Endodermal cell (in vitro differentiated cells): Measurements from ENCODE around the gene S100P. TPM values are rescaled to one million over a fixed set of nuclear protein-coding genes. Genes with fewer than 3 reads are reported as not detected.

Source experiments
- DNase-seq: peaks from one replicate; pipeline ENCODE4 v3.0.0-alpha.2; 2017
- H3K27ac ChIP-seq: 2 replicates; pipeline ENCODE4 v1.5.1; 2013; ENCODE audit warnings: mild to moderate bottlenecking, low read depth, low read length, moderate library complexity
- H3K27me3 ChIP-seq: 2 replicates; pipeline ENCODE4 v1.6.1; 2013; ENCODE audit warnings: mild to moderate bottlenecking, low read length, moderate library complexity; ENCODE audit not compliant: insufficient read depth, control insufficient read depth, poor library complexity, severe bottlenecking
- H3K36me3 ChIP-seq: 2 replicates; pipeline ENCODE4 v1.7.0; 2013; ENCODE audit warnings: mild to moderate bottlenecking, low read length, moderate library complexity; ENCODE audit not compliant: control insufficient read depth, insufficient read depth
- H3K4me1 ChIP-seq: one replicate; pipeline ENCODE4 v1.7.0; 2013; ENCODE audit warnings: low read length; ENCODE audit not compliant: control insufficient read depth, insufficient read depth
- H3K4me3 ChIP-seq: 2 replicates; pipeline ENCODE4 v1.5.1; 2013; ENCODE audit warnings: mild to moderate bottlenecking, low read length, moderate library complexity
- H3K9ac ChIP-seq: 2 replicates; pipeline ENCODE4 v1.6.1; 2013; ENCODE audit warnings: mild to moderate bottlenecking, low read length, moderate library complexity; ENCODE audit not compliant: poor library complexity, severe bottlenecking; ENCODE audit errors: extremely low read depth
- H3K9me3 ChIP-seq: 2 replicates; pipeline ENCODE4 v1.6.1; 2013; ENCODE audit warnings: mild to moderate bottlenecking, low read length, moderate library complexity; ENCODE audit not compliant: control insufficient read depth
- H3K27ac Mint-ChIP-seq: 2 replicates; pipeline ENCODE4 v1.8.0; 2020; ENCODE audit warnings: mixed read lengths
- H3K27me3 Mint-ChIP-seq: 2 replicates; pipeline ENCODE4 v1.8.0; 2021; ENCODE audit warnings: mild to moderate bottlenecking, mixed read lengths; ENCODE audit not compliant: insufficient read depth
- H3K36me3 Mint-ChIP-seq: 2 replicates; pipeline ENCODE4 v1.8.0; 2020; ENCODE audit warnings: low read depth, mixed read lengths
- H3K4me1 Mint-ChIP-seq: 2 replicates; pipeline ENCODE4 v1.8.0; 2020; ENCODE audit warnings: mixed read lengths
- H3K4me3 Mint-ChIP-seq: 2 replicates; pipeline ENCODE4 v1.8.0; 2020; ENCODE audit warnings: mild to moderate bottlenecking, moderate library complexity, mixed read lengths
- H3K9me3 Mint-ChIP-seq: 2 replicates; pipeline ENCODE4 v1.8.0; 2020; ENCODE audit warnings: mild to moderate bottlenecking, mixed read lengths
- CTCF ChIP-seq: fragments of 200-600 bp; sonication (generic); conservative IDR thresholded peaks from 2 replicates; pipeline ENCODE4 v1.5.0; 2021; ENCODE audit warnings: antibody characterized with exemption, mild to moderate bottlenecking
- WGBS, 2 experiments: methylation state at CpG; one replicate each; pipeline versions ENCODE4 v1.1.5 to v1.1.7; 2013; ENCODE audit warnings: missing lambda C conversion rate in 2 of 2, mixed read lengths in 1 of 2; ENCODE audit not compliant: insufficient coverage in 1 of 2, insufficient read length in 1 of 2; 5-methylcytosine and 5-hydroxymethylcytosine counted together
- total RNA-seq, 2 donors: library from RNA; stranded (reverse); fragmentation: NEBNext Ultra II Directional in 1 of 2; extraction: Animal tissue kit (Norgen Biotek cat#: 25700) in 1 of 2; gene quantifications; 2 replicates in 1 of 2; 3 replicates in 1 of 2; pipeline ENCODE4 v1.2.1, GENCODE V29; 2021

Gene S100P
- total RNA-seq, 2 donors from 2014 or later: not detected

GRCh38 chr4:6699903-6700302 lies 6.2 kb downstream of the S100P start:
- no peaks in the 10 kb centered on the region for H3K4me1 ChIP-seq
- peaks cover 25% of the 10 kb centered on the region for H3K9me3 ChIP-seq
- no peak overlapping the region for H3K9ac ChIP-seq
- Mint-ChIP-seq H3K27ac (no peak overlapping the region), H3K9me3 (peaks cover 35% of the 10 kb centered on the region), H3K4me1 (no peaks in the 10 kb centered on the region), H3K36me3 (peaks cover 52% of the 10 kb centered on the region), H3K27me3 (no peaks in the 10 kb centered on the region), H3K4me3 (no peak overlapping the region)
- WGBS, 2 experiments: 88 to 100% methylated on average over 1 of the region's 1 CpG
- no peaks in the 10 kb centered on the region for H3K27me3 ChIP-seq
- no peak overlapping the region for H3K27ac ChIP-seq
- no peak for DNase-seq
- no peak overlapping the region for H3K4me3 ChIP-seq
- H3K36me3 ChIP-seq: peaks cover 47% of the 10 kb centered on the region
- no peak for TF ChIP-seq CTCF

- Mint-ChIP-seq H3K27ac (no peak overlapping the region), H3K36me3 (peaks cover 67% of the 10 kb centered on the region), H3K27me3 (no peaks in the 10 kb centered on the region), H3K4me3 (no peak overlapping the region), H3K4me1 (no peaks in the 10 kb centered on the region), H3K9me3 (peaks cover 37% of the 10 kb centered on the region)
- peaks cover 60% of the 10 kb centered on the region for H3K36me3 ChIP-seq
- H3K9me3 ChIP-seq: peaks cover 37% of the 10 kb centered on the region
- WGBS, 2 experiments: 78 to 80% methylated on average over 7 to 13 of the region's 13 CpGs
- H3K4me1 ChIP-seq: no peaks in the 10 kb centered on the region
- H3K27me3 ChIP-seq: no peaks in the 10 kb centered on the region
- peak; percentile 75 for TF ChIP-seq CTCF
- DNase-seq: peak; percentile 91
- no peak overlapping the region for H3K27ac ChIP-seq
- no peak overlapping the region for H3K4me3 ChIP-seq
- no peak overlapping the region for H3K9ac ChIP-seq
Observed at GRCh38 chr4:6701371-6701770, 7.7 kb downstream of the S100P start.

- peaks cover 77% of the 10 kb centered on the region for H3K36me3 Mint-ChIP-seq
- DNase-seq: no peak
- H3K9me3 Mint-ChIP-seq: peaks cover 40% of the 10 kb centered on the region
- no peaks in the 10 kb centered on the region for H3K27me3 ChIP-seq
- no peak overlapping the region for H3K27ac ChIP-seq
- no peak overlapping the region for H3K4me3 ChIP-seq
- peaks cover 5% of the 10 kb centered on the region for H3K4me1 Mint-ChIP-seq
- H3K9ac ChIP-seq: no peak overlapping the region
- peaks cover 37% of the 10 kb centered on the region for H3K9me3 ChIP-seq
- no peaks in the 10 kb centered on the region for H3K4me1 ChIP-seq
- H3K4me3 Mint-ChIP-seq: no peak overlapping the region
- H3K36me3 ChIP-seq: peaks cover 74% of the 10 kb centered on the region
- H3K27ac Mint-ChIP-seq: no peak overlapping the region
- WGBS, 2 experiments: 0% methylated on average over 1 of the region's 1 CpG
- H3K27me3 Mint-ChIP-seq: no peaks in the 10 kb centered on the region
- no peak for TF ChIP-seq CTCF
Observed at GRCh38 chr4:6702761-6703160, 9.1 kb downstream of the S100P start.
